ENCODE measurements around the gene USB1. TPM values are rescaled to one million over a fixed set of nuclear protein-coding genes. Genes with fewer than 3 reads are reported as not detected.

The USB1 gene
- total RNA-seq, 4 donors from 2014 or later = 31.4 to 79.0 (median 60.0) TPM

- peaks cover 3 to 6% of the 10 kb centered on the region in 2 donors for H3K36me3 ChIP-seq
- no peaks in the 10 kb centered on the region for H3K27me3 ChIP-seq
- peaks cover 29 to 32% of the 10 kb centered on the region in 2 donors for H3K4me1 ChIP-seq
- H3K4me3 ChIP-seq (replicated peaks in 1 of 3) = no peak overlapping the region
- intact Hi-C loops (cut with DNase I) = loop anchor here (5.0 to 10.0 kb wide), 3 partner anchors 102 to 435 kb away; partner anchors contain the start of gene CSNK2A2
- 82 to 83% methylated on average over 8 of the region's 8 CpGs for WGBS, 2 donors
- H3K9me3 ChIP-seq = no peaks in the 10 kb centered on the region
- no peak for DNase-seq
- H3K27ac ChIP-seq = no peak overlapping the region
- TF ChIP-seq POLR2A (IDR thresholded peaks at IDR 0.05) = no peak
- no peak for TF ChIP-seq CTCF (IDR thresholded peaks at IDR 0.05)
Observed at GRCh38 chr16:58019866-58020538, 18.8 kb downstream of the USB1 start.

- DNase-seq = peak; percentile 75 to 76
- intact Hi-C loops (cut with DNase I) = loop anchor here (5.0 kb wide), 1 partner anchor 101 kb away; no protein-coding TSS in a partner anchor
- Histone ChIP-seq H3K27ac (no peak overlapping the region), H3K9me3 (no peaks in the 10 kb centered on the region), H3K27me3 (no peaks in the 10 kb centered on the region), H3K4me3 (replicated peaks in 1 of 3) (no peak overlapping the region), H3K36me3 (peaks cover 0 to 6% of the 10 kb centered on the region in 2 donors), H3K4me1 (peaks cover 31 to 35% of the 10 kb centered on the region in 2 donors)
- WGBS, 2 donors = 60 to 66% methylated on average over 8 of the region's 8 CpGs
- TF ChIP-seq POLR2A (IDR thresholded peaks at IDR 0.05) = no peak
- TF ChIP-seq CTCF (IDR thresholded peaks at IDR 0.05) = peak; percentile 72 to 97 (median 86)
Observed at GRCh38 chr16:58020628-58021521, 19.7 kb downstream of the USB1 start.

- Histone ChIP-seq H3K27me3 (no peaks in the 10 kb centered on the region), H3K27ac (peak overlapping the region; percentile 83 to 94 (median 90)), H3K4me3 (replicated peaks in 1 of 3) (no peak overlapping the region), H3K9me3 (no peaks in the 10 kb centered on the region), H3K4me1 (peaks cover 31 to 35% of the 10 kb centered on the region in 2 donors), H3K36me3 (peaks cover 0 to 6% of the 10 kb centered on the region in 2 donors)
- intact Hi-C loops (cut with DNase I) = loop anchor here (5.0 kb wide), 1 partner anchor 100 kb away; no protein-coding TSS in a partner anchor
- WGBS, 2 donors = 78 to 80% methylated on average over 8 of the region's 8 CpGs
- DNase-seq = no peak
- TF ChIP-seq POLR2A (IDR thresholded peaks at IDR 0.05) (no peak), CTCF (IDR thresholded peaks at IDR 0.05) (no peak)
Observed at GRCh38 chr16:58021661-58022551, 20.7 kb downstream of the USB1 start.

GRCh38 chr16:58022601-58023371 is 21.6 kb downstream of the USB1 start:
- WGBS, 2 donors = 8 to 22% methylated on average over 18 of the region's 18 CpGs
- DNase-seq = peak; percentile 97
- intact Hi-C loops (cut with DNase I) = loop anchor here (5.0 kb wide), 1 partner anchor 100 kb away; no protein-coding TSS in a partner anchor
- Histone ChIP-seq H3K9me3 (no peaks in the 10 kb centered on the region), H3K4me3 (replicated peaks in 1 of 3) (no peak overlapping the region), H3K27me3 (no peaks in the 10 kb centered on the region), H3K4me1 (peaks cover 32 to 39% of the 10 kb centered on the region in 2 donors), H3K36me3 (peaks cover 0 to 6% of the 10 kb centered on the region in 2 donors), H3K27ac (peak overlapping the region; percentile 83 to 94 (median 90))
- TF ChIP-seq CTCF (IDR thresholded peaks at IDR 0.05) (no peak), POLR2A (IDR thresholded peaks at IDR 0.05) (peak in 1 of 2 donors; percentile 47)

Measured in thyroid gland (tissue), 4 donors.